Rectal smooth muscle tissue (tissue), 1 donor: ENCODE measurements around the gene RAPGEF2.

Source experiments
- H3K27ac ChIP-seq: one replicate; pipeline ENCODE4 v1.7.0; 2013; ENCODE audit warnings: low read depth, low read length, inconsistent platforms
- H3K27me3 ChIP-seq: one replicate; pipeline ENCODE4 v1.7.0; 2013; ENCODE audit warnings: low read length; ENCODE audit not compliant: control insufficient read depth, insufficient read depth
- H3K36me3 ChIP-seq: one replicate; pipeline ENCODE4 v1.7.0; 2013; ENCODE audit warnings: low read length; ENCODE audit not compliant: control insufficient read depth, insufficient read depth
- H3K4me1 ChIP-seq: one replicate; pipeline ENCODE4 v1.7.0; 2013; ENCODE audit warnings: low read length; ENCODE audit not compliant: control insufficient read depth, insufficient read depth
- H3K4me3 ChIP-seq: one replicate; pipeline ENCODE4 v1.7.0; 2013; ENCODE audit warnings: low read length
- H3K9ac ChIP-seq: one replicate; pipeline ENCODE4 v1.7.0; 2013; ENCODE audit warnings: low read length

Gene RAPGEF2

GRCh38 chr4:159290321-159291030, 187.6 kb downstream of the RAPGEF2 start:
- no peaks in the 10 kb centered on the region for H3K36me3 ChIP-seq
- H3K4me1 ChIP-seq = no peaks in the 10 kb centered on the region
- H3K27me3 ChIP-seq = no peaks in the 10 kb centered on the region
- H3K27ac ChIP-seq = no peak overlapping the region
- no peak overlapping the region for H3K9ac ChIP-seq
- H3K4me3 ChIP-seq = no peak overlapping the region

GRCh38 chr4:159291176-159291575, 188.3 kb downstream of the RAPGEF2 start:
- no peak overlapping the region for H3K9ac ChIP-seq
- no peak overlapping the region for H3K4me3 ChIP-seq
- H3K36me3 ChIP-seq = no peaks in the 10 kb centered on the region
- no peak overlapping the region for H3K27ac ChIP-seq
- no peaks in the 10 kb centered on the region for H3K27me3 ChIP-seq
- H3K4me1 ChIP-seq = no peaks in the 10 kb centered on the region

GRCh38 chr4:159292137-159292896, 189.4 kb downstream of the RAPGEF2 start:
- Histone ChIP-seq H3K27me3 (no peaks in the 10 kb centered on the region), H3K4me1 (peaks cover 2% of the 10 kb centered on the region), H3K27ac (no peak overlapping the region), H3K36me3 (no peaks in the 10 kb centered on the region), H3K4me3 (no peak overlapping the region), H3K9ac (no peak overlapping the region)

- H3K4me3 ChIP-seq = no peak overlapping the region
- no peak overlapping the region for H3K27ac ChIP-seq
- H3K4me1 ChIP-seq = peaks cover 2% of the 10 kb centered on the region
- no peaks in the 10 kb centered on the region for H3K36me3 ChIP-seq
- H3K9ac ChIP-seq = no peak overlapping the region
- H3K27me3 ChIP-seq = no peaks in the 10 kb centered on the region
Measured at GRCh38 chr4:159293811-159294515, 191.1 kb downstream of the RAPGEF2 start.

- Histone ChIP-seq H3K9ac (no peak overlapping the region), H3K4me3 (no peak overlapping the region), H3K4me1 (peaks cover 2% of the 10 kb centered on the region), H3K36me3 (no peaks in the 10 kb centered on the region), H3K27me3 (no peaks in the 10 kb centered on the region), H3K27ac (no peak overlapping the region)
Measured at GRCh38 chr4:159296061-159296460, 193.2 kb downstream of the RAPGEF2 start.

GRCh38 chr4:159297091-159297490, 194.2 kb downstream of the RAPGEF2 start:
- H3K9ac ChIP-seq = no peak overlapping the region
- H3K36me3 ChIP-seq = no peaks in the 10 kb centered on the region
- H3K27me3 ChIP-seq = no peaks in the 10 kb centered on the region
- H3K27ac ChIP-seq = no peak overlapping the region
- peaks cover 2% of the 10 kb centered on the region for H3K4me1 ChIP-seq
- H3K4me3 ChIP-seq = no peak overlapping the region

- H3K9ac ChIP-seq = no peak overlapping the region
- H3K4me3 ChIP-seq = no peak overlapping the region
- H3K36me3 ChIP-seq = no peaks in the 10 kb centered on the region
- no peak overlapping the region for H3K27ac ChIP-seq
- no peaks in the 10 kb centered on the region for H3K27me3 ChIP-seq
- peaks cover 2% of the 10 kb centered on the region for H3K4me1 ChIP-seq
Measured at GRCh38 chr4:159298502-159298901, 195.6 kb downstream of the RAPGEF2 start.

GRCh38 chr4:159303435-159303834, 200.6 kb downstream of the RAPGEF2 start:
- Histone ChIP-seq H3K4me3 (no peak overlapping the region), H3K36me3 (no peaks in the 10 kb centered on the region), H3K9ac (no peak overlapping the region), H3K27me3 (no peaks in the 10 kb centered on the region), H3K27ac (no peak overlapping the region), H3K4me1 (no peaks in the 10 kb centered on the region)

- Histone ChIP-seq H3K27me3 (no peaks in the 10 kb centered on the region), H3K4me1 (no peaks in the 10 kb centered on the region), H3K36me3 (no peaks in the 10 kb centered on the region), H3K4me3 (no peak overlapping the region), H3K27ac (no peak overlapping the region), H3K9ac (no peak overlapping the region)
Measured at GRCh38 chr4:159305129-159305528, 202.2 kb downstream of the RAPGEF2 start.

GRCh38 chr4:159307929-159308328, 205.1 kb downstream of the RAPGEF2 start:
- Histone ChIP-seq H3K36me3 (no peaks in the 10 kb centered on the region), H3K27ac (no peak overlapping the region), H3K9ac (no peak overlapping the region), H3K4me1 (no peaks in the 10 kb centered on the region), H3K4me3 (no peak overlapping the region), H3K27me3 (no peaks in the 10 kb centered on the region)

GRCh38 chr4:159308566-159309340, 205.9 kb downstream of the RAPGEF2 start:
- Histone ChIP-seq H3K36me3 (no peaks in the 10 kb centered on the region), H3K4me3 (no peak overlapping the region), H3K9ac (no peak overlapping the region), H3K4me1 (no peaks in the 10 kb centered on the region), H3K27me3 (no peaks in the 10 kb centered on the region), H3K27ac (no peak overlapping the region)

GRCh38 chr4:159312236-159312635, 209.4 kb downstream of the RAPGEF2 start:
- Histone ChIP-seq H3K9ac (no peak overlapping the region), H3K36me3 (peaks cover 1% of the 10 kb centered on the region), H3K27ac (no peak overlapping the region), H3K4me3 (no peak overlapping the region), H3K27me3 (no peaks in the 10 kb centered on the region), H3K4me1 (no peaks in the 10 kb centered on the region)
